Osteocyte (in vitro differentiated cells): Measurements from ENCODE around the gene PLXNA1. TPM values are rescaled to one million over a fixed set of nuclear protein-coding genes. Genes with fewer than 3 reads are reported as not detected.

Source experiments
- DNase-seq: peaks from one replicate; pipeline ENCODE4 v3.0.0; 2021; ENCODE audit warnings: mixed read lengths; ENCODE audit not compliant: unreplicated experiment; ENCODE audit errors: extremely low spot score
- H3K27ac Mint-ChIP-seq: one replicate; pipeline ENCODE4 v1.8.0; 2021; ENCODE audit warnings: mild to moderate bottlenecking, mixed read lengths; ENCODE audit not compliant: unreplicated experiment
- H3K27me3 Mint-ChIP-seq: one replicate; pipeline ENCODE4 v1.8.0; 2021; ENCODE audit warnings: mixed read lengths; ENCODE audit not compliant: unreplicated experiment
- H3K36me3 Mint-ChIP-seq: one replicate; pipeline ENCODE4 v1.8.0; 2021; ENCODE audit warnings: mixed read lengths; ENCODE audit not compliant: unreplicated experiment
- H3K4me1 Mint-ChIP-seq: one replicate; pipeline ENCODE4 v1.8.0; 2021; ENCODE audit warnings: mixed read lengths; ENCODE audit not compliant: unreplicated experiment
- H3K4me3 Mint-ChIP-seq: one replicate; pipeline ENCODE4 v1.8.0; 2021; ENCODE audit warnings: mild to moderate bottlenecking, moderate library complexity, mixed read lengths; ENCODE audit not compliant: unreplicated experiment
- H3K9me3 Mint-ChIP-seq: one replicate; pipeline ENCODE4 v1.8.0; 2021; ENCODE audit warnings: mixed read lengths; ENCODE audit not compliant: unreplicated experiment
- total RNA-seq: library from RNA; stranded (reverse); gene quantifications from 2 replicates; pipeline ENCODE4 v1.2.1, GENCODE V29; 2021
- TF ChIP-seq, protein P1 (sequence below): fragments of 200-600 bp; sonication (generic); IDR thresholded peaks from 2 replicates; pipeline ENCODE4 v1.5.0; 2021; ENCODE audit warnings: antibody characterized with exemption, mild to moderate bottlenecking, moderate library complexity

PLXNA1 gene
- total RNA-seq, 1 donor from 2014 or later: 60.5 TPM

DNA sequence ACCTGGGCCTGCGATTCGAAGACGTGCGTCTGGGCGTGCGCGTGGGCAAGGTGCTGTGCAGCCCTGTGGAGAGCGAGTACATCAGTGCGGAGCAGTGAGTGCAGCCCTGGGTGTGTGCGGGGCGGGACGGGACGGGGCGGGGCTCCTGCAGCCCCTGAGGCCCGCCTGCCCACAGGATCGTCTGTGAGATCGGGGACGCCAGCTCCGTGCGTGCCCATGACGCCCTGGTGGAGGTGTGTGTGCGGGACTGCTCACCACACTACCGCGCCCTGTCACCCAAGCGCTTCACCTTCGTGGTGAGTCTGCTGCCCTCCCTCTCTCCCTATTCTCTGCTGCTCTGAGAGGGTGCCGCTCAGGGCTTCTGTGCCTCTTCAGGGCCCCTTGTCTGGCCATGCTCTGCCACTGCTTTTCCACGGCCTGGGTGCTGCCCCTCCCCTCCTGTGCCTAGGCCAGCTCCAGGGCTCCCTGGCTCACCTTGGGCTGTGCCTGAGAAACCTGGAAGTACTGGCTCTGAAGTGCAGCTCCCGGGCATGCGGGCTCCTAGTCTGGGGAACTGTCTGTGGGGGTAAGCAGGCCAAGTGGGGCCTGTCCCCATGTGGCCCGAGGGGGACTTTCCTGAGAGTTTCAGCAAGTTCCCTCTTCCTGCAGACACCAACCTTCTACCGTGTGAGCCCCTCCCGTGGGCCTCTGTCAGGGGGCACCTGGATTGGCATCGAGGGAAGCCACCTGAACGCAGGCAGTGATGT is 31.8 kb downstream of the PLXNA1 start:
- no peak for DNase-seq
- Mint-ChIP-seq H3K36me3 (peaks cover 11% of the 10 kb centered on the region), H3K27me3 (no peaks in the 10 kb centered on the region), H3K4me3 (no peak overlapping the region), H3K9me3 (no peaks in the 10 kb centered on the region), H3K4me1 (peaks cover 24% of the 10 kb centered on the region), H3K27ac (peak overlapping the region; percentile 67)
- TF ChIP-seq, protein P1, sequence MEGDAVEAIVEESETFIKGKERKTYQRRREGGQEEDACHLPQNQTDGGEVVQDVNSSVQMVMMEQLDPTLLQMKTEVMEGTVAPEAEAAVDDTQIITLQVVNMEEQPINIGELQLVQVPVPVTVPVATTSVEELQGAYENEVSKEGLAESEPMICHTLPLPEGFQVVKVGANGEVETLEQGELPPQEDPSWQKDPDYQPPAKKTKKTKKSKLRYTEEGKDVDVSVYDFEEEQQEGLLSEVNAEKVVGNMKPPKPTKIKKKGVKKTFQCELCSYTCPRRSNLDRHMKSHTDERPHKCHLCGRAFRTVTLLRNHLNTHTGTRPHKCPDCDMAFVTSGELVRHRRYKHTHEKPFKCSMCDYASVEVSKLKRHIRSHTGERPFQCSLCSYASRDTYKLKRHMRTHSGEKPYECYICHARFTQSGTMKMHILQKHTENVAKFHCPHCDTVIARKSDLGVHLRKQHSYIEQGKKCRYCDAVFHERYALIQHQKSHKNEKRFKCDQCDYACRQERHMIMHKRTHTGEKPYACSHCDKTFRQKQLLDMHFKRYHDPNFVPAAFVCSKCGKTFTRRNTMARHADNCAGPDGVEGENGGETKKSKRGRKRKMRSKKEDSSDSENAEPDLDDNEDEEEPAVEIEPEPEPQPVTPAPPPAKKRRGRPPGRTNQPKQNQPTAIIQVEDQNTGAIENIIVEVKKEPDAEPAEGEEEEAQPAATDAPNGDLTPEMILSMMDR: no peak

DNA sequence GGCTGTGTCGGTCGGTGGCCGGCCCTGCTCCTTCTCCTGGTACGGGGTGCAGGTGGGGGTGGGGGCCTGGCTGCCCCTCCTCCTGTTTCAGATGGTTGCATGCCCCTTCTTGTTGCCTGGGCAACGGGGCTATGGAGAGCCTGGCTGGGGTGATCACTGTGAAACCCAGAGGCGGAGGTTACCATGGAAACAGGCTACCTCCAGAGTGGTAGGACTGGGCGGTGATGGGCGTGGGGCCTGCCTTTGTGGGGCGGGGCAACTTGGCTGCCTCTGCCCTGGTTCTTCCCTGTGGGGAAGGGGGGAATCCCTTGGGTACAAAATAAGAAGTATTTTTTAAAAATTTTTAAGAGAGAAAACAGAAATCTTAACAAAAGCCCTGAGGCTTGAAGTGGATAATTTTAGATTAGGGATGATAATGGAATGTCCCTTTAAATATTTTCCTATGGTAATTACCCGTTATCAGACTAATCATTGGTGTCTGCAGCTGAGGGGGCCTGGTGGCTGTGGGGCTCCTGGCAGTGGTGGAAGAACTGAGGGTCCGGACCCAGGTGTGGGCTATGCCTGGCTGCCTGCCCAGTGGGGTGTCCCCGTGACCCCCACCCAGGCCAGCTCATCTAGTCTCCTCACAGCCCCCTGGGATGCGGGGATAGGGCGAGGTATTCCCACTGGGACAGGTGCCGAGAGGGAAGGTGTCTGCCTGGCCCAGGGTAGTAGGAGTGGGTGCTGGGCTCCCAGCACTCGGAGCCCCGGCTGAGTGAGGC is 32.5 kb downstream of the PLXNA1 start:
- peaks cover 11% of the 10 kb centered on the region for H3K36me3 Mint-ChIP-seq
- no peaks in the 10 kb centered on the region for H3K9me3 Mint-ChIP-seq
- H3K27ac Mint-ChIP-seq: peak overlapping the region; percentile 14
- no peaks in the 10 kb centered on the region for H3K27me3 Mint-ChIP-seq
- no peak overlapping the region for H3K4me3 Mint-ChIP-seq
- TF ChIP-seq, protein P1: no peak
- H3K4me1 Mint-ChIP-seq: peaks cover 20% of the 10 kb centered on the region
- DNase-seq: no peak

DNA sequence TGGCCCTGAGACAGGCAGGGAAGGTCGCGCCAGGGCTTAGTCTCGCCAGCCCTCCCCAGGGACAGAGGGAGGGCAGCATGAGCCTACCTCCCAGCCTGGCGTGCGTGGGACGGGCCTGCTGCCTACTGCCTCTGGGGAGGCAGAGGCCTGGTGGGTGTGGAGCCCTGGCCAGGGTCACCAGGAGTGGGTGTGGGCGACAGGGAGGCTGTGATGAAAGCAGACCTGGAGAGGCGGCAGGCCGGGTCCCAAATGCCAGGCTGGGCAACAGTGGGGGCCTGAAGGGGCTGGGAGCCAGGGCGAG is 33.1 kb downstream of the PLXNA1 start:
- peaks cover 11% of the 10 kb centered on the region for H3K36me3 Mint-ChIP-seq
- TF ChIP-seq, protein P1: no peak
- no peak overlapping the region for H3K4me3 Mint-ChIP-seq
- H3K27me3 Mint-ChIP-seq: no peaks in the 10 kb centered on the region
- peaks cover 19% of the 10 kb centered on the region for H3K4me1 Mint-ChIP-seq
- no peak for DNase-seq
- no peak overlapping the region for H3K27ac Mint-ChIP-seq
- H3K9me3 Mint-ChIP-seq: no peaks in the 10 kb centered on the region

DNA sequence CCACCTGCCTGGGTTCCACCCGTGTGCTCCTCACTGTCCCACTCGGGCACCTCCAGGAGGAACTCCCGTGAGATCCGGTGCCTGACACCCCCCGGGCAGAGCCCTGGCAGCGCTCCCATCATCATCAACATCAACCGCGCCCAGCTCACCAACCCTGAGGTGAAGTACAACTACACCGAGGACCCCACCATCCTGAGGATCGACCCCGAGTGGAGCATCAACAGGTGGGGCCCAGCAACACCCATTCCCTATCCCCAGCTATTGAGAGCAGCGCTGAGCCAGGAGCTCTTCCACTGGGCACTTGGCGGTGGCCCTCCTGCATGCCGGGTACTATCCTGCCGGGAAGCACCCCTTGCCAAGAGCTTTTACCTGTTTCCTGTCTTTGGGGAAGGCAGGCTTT is 33.5 kb downstream of the PLXNA1 start:
- Mint-ChIP-seq H3K4me1 (peaks cover 14% of the 10 kb centered on the region), H3K36me3 (peaks cover 11% of the 10 kb centered on the region), H3K27me3 (no peaks in the 10 kb centered on the region), H3K9me3 (no peaks in the 10 kb centered on the region), H3K27ac (no peak overlapping the region), H3K4me3 (no peak overlapping the region)
- no peak for DNase-seq
- TF ChIP-seq, protein P1: no peak

DNA sequence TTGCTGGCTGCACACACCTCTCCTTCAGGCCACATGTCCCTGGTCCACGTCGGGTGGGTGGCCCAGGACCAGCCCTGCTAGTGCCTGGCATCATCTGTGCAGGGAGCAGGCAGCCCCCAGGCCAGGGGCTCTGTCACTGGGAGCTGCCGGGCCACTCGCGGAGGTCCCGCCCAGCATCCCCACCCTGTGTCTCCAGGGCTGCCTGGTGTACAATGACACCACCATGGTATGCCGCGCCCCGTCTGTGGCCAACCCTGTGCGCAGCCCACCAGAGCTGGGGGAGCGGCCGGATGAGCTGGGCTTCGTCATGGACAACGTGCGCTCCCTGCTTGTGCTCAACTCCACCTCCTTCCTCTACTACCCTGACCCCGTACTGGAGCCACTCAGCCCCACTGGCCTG is 34.3 kb downstream of the PLXNA1 start:
- Mint-ChIP-seq H3K4me1 (peaks cover 9% of the 10 kb centered on the region), H3K4me3 (no peak overlapping the region), H3K27me3 (no peaks in the 10 kb centered on the region), H3K27ac (no peak overlapping the region), H3K9me3 (no peaks in the 10 kb centered on the region), H3K36me3 (peaks cover 15% of the 10 kb centered on the region)
- TF ChIP-seq, protein P1: no peak
- no peak for DNase-seq
